Measurements from ENCODE around the gene FCER2.

Gene FCER2

DNA sequence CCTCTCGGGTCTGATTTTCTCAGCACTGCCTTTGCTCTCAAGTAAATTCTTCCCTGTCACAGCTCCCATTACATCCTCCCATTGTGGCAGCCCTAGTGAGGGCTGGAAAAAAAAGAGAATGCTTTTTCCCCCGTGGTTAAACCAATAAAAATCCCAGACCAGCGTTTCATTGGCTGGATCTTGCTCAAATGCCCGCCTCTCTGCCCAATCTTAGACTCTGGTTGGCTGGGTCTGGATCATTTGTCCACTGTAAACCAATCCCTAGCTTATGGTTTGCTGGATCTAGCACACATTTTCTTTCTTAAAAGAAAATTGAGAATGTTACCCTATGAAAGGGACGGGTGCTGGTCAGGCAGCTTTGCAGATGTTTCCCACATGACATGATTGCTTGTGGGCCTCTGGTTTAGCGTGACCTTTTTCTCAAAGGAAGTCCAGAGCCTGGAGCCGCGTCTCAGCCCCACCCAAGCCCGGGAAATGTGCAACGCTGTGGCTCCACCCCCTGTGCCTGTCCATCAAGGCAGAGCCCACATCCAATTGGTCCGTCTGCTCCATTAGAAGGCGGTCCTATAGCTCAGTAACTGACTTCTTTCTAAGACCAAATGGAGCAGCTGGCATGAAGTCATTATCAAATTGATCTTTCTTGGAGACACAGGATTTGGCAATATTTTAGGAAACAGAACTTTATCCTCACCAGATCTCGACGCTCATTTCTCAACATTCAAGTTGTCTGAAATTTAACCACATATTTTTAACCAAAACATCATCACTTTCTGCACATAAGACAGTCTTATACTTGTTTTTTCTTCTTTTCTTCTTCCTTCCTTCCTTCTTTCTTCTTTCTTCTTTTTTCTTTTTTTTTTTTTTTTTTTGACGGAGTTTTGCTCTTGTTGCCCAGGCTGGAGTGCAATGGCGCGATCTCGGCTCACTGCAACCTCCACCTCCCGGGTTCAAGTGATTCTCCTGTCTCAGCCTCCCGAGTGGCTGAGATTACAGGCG lies 27.6 kb downstream of the FCER2 start:
- peak; percentile 41 for DNase-seq (ENCODE audit: extremely low read depth, low read depth)
- TF ChIP-seq, protein P1, sequence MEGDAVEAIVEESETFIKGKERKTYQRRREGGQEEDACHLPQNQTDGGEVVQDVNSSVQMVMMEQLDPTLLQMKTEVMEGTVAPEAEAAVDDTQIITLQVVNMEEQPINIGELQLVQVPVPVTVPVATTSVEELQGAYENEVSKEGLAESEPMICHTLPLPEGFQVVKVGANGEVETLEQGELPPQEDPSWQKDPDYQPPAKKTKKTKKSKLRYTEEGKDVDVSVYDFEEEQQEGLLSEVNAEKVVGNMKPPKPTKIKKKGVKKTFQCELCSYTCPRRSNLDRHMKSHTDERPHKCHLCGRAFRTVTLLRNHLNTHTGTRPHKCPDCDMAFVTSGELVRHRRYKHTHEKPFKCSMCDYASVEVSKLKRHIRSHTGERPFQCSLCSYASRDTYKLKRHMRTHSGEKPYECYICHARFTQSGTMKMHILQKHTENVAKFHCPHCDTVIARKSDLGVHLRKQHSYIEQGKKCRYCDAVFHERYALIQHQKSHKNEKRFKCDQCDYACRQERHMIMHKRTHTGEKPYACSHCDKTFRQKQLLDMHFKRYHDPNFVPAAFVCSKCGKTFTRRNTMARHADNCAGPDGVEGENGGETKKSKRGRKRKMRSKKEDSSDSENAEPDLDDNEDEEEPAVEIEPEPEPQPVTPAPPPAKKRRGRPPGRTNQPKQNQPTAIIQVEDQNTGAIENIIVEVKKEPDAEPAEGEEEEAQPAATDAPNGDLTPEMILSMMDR (IDR thresholded peaks at IDR 0.05; ENCODE audit: low read depth, low read length): no peak

DNA sequence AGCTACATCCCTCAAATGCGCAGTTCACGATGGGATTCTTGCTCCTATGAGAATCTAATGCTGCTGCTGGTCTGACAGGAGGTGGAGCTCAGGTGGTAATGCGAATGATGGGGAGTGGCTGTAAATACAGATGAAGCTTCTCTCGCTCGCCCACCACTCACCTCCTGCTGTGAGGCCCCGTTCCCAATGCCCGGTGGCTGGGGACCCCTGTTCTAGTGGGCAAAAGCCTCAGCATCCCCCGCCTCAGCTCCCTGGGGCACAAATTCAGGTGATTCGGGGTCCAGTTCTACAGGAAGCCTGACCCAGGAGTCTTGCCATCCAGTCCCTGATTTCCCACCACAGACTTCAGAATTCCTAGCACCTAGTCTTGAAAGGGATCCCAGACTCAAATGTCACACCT lies 29.4 kb downstream of the FCER2 start:
- TF ChIP-seq, protein P1 (IDR thresholded peaks at IDR 0.05; ENCODE audit: low read depth, low read length): no peak
- no peak for DNase-seq (ENCODE audit: extremely low read depth, low read depth)

DNA sequence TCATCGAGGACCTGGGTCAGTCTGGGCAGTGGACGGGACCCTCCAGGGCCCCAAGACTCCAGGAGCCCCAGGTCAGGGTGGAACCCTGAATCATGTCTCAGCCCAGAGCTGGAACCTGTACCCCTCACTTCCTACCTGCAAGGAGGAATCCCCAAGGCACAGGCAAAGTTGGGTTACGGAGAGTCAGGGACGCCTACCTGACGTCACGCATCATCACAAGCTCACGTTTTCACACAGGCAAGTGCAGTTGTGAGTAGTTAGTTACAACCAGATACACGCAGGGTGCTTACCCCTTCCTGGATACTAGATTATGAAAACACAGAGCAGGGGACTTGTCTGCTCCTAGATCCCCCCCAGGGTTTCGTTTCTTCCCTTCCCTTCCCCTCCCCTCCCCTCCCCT lies 31.1 kb downstream of the FCER2 start:
- DNase-seq (ENCODE audit: extremely low read depth, low read depth): no peak
- TF ChIP-seq, protein P1 (IDR thresholded peaks at IDR 0.05; ENCODE audit: low read depth, low read length): no peak

DNA sequence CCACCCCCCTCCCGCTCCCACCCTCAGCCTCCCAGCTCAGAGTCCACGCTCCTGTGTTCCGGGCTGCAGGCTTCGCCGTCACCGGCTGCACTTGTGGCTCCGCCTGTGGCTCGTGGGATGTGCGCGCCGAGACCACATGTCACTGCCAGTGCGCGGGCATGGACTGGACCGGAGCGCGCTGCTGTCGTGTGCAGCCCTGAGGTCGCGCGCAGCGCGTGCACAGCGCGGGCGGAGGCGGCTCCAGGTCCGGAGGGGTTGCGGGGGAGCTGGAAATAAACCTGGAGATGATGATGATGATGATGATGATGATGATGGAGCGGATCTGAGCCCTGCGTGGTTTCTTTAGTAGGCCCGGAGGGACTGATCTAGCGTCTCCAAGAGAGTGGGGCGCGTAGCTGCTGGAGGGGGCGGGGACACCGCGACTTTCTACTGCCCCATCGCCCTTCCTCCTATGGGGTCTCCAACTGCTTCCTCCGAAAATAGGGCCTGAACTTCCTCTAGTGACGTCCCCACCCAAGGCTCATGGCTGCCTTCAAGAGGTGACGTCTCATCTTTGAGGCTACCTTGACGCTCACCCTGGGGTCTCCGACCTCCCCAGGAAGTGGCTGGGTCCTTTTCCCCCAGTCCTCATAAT lies 31.7 kb downstream of the FCER2 start:
- DNase-seq (ENCODE audit: extremely low read depth, low read depth): no peak

DNA sequence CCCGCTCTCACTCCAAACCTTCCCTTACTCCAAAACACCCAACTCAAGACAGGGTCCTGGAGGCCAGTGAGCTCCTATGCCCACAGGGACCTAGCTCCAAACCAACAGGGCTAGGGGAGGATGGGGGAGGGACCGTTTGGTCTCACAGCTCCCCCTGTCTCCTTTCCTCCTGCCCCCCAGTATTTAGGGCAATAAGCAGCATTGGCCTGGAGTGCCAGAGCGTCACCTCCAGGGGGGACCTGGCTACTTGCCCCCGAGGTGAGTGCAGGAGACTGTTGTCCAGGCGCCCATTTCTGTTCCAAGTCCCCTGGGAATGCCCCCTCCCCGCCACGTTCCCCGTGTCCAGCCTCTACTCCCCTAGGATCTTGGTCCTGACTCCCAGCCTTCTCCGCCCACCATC lies 32.3 kb downstream of the FCER2 start:
- TF ChIP-seq, protein P1 (IDR thresholded peaks at IDR 0.05; ENCODE audit: low read depth, low read length): no peak
- DNase-seq (ENCODE audit: extremely low read depth, low read depth): no peak

More for the DNA sequence above, 31.7 kb downstream of the FCER2 start:
- TF ChIP-seq, protein P1 (IDR thresholded peaks at IDR 0.05; ENCODE audit: low read depth, low read length): no peak

DNA sequence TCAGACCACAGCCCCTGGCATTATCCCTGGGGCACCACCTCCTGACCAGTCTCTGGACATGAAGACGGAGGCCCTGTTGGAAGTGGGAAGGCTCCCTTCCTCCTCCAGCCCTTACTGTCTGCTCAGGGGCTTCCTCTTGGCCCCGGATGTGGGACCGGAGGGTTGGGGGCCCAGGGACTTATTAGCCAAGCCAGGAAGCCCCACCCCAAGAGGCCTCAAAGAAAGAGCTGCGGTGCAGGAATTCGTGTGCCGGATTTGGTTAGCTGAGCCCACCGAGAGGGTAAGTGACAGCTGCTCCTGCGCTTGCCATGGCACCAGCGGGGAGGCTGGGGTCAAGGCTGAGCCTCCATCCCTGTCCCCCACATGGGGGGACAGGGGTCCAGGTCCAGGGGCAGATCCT lies 33.1 kb downstream of the FCER2 start, which contains the start of gene RETN:
TSS of gene RETN (plus strand) at position 208 of the 400 bp plus-strand sequence. CDS start 278 bp downstream, outside the sequence.
- no peak for DNase-seq (ENCODE audit: extremely low read depth, low read depth)
- TF ChIP-seq, protein P1 (IDR thresholded peaks at IDR 0.05; ENCODE audit: low read depth, low read length): no peak

DNA sequence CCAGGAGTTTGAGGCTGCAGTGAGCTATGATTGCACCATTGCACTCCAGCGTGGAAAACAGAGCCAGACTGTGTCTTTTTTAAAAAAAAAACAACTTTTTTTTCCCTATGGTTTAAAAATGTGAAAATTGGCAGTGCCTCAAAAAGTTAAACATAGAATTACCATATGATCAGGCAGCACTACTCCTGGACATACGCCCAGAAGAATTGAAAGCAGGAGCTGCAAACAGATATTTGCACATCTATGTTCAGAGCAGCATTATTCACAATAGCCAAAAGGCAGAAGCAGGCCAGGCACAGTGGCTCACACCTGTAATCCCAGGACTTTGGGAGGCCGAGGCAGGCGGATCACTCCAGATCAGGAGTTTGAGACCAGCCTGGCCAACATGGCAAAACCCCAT lies 36.9 kb downstream of the FCER2 start:
- TF ChIP-seq, protein P1 (IDR thresholded peaks at IDR 0.05; ENCODE audit: low read depth, low read length): no peak
- DNase-seq (ENCODE audit: extremely low read depth, low read depth): peak; percentile 39
